GM18861 (cell line): ENCODE data around the gene RHBDL1.
"Not testable (repeated sequence)": the region's sequence is repeated elsewhere in the genome, so short reads cannot be mapped to it uniquely, and the experiment has no call there.

ENCODE experiments used
- ATAC-seq: cut with Tn5 transposase; IDR thresholded peaks from one replicate; pipeline ENCODE4 v1.9.1; 2021; ENCODE audit not compliant: unreplicated experiment

RHBDL1 gene

GRCh38 chr16:704552-705380, 29.3 kb downstream of the RHBDL1 start:
- no peak for ATAC-seq

GRCh38 chr16:705431-706188, 30.1 kb downstream of the RHBDL1 start, which contains the start of gene FBXL16:
TSS of gene FBXL16 (minus strand) at chr16:705801. CDS start at chr16:697405, 8,396 bp downstream.
- no peak for ATAC-seq

GRCh38 chr16:706189-707061, 31.0 kb downstream of the RHBDL1 start:
- no peak for ATAC-seq

- ATAC-seq, result no peak
Observed at GRCh38 chr16:707062-707538, 31.6 kb downstream of the RHBDL1 start.

GRCh38 chr16:708019-708418, 32.5 kb downstream of the RHBDL1 start:
- ATAC-seq, result no peak

- ATAC-seq, result no peak
Observed at GRCh38 chr16:708959-709358, 33.5 kb downstream of the RHBDL1 start.

GRCh38 chr16:709566-710499, 34.4 kb downstream of the RHBDL1 start:
- no peak for ATAC-seq

- ATAC-seq, result no peak
Observed at GRCh38 chr16:710500-711075, 35.1 kb downstream of the RHBDL1 start.

- ATAC-seq, result no peak
Observed at GRCh38 chr16:711084-711483, 35.6 kb downstream of the RHBDL1 start.

- ATAC-seq, result no peak
Observed at GRCh38 chr16:711548-712320, 36.3 kb downstream of the RHBDL1 start.

GRCh38 chr16:712740-713250, 37.3 kb downstream of the RHBDL1 start:
- ATAC-seq, result not testable (repeated sequence)

GRCh38 chr16:714079-714478, 38.6 kb downstream of the RHBDL1 start:
- ATAC-seq, result no peak

- peak; percentile 50 for ATAC-seq
Observed at GRCh38 chr16:714558-715476, 39.3 kb downstream of the RHBDL1 start, which contains the start of gene METRN. TSS of gene METRN (plus strand) at chr16:715118. CDS start at chr16:715290, 172 bp downstream.

GRCh38 chr16:715477-716199, 40.2 kb downstream of the RHBDL1 start:
- no peak for ATAC-seq

GRCh38 chr16:716200-716568, 40.7 kb downstream of the RHBDL1 start:
- no peak for ATAC-seq

- ATAC-seq, result no peak
Observed at GRCh38 chr16:716768-717325, 41.4 kb downstream of the RHBDL1 start.
